Chondrocyte (in vitro differentiated cells): ENCODE data around the gene PCSK9. TPM values are rescaled to one million over a fixed set of nuclear protein-coding genes. Genes with fewer than 3 reads are reported as not detected.

Experiments
- DNase-seq: peaks from one replicate; pipeline ENCODE4 v3.0.0; 2021; ENCODE audit warnings: mixed read lengths, low spot score
- H3K27ac Mint-ChIP-seq: one replicate; pipeline ENCODE4 v1.8.0; 2021; ENCODE audit warnings: mild to moderate bottlenecking, moderate library complexity, mixed read lengths; ENCODE audit not compliant: unreplicated experiment
- H3K27me3 Mint-ChIP-seq: 2 replicates; pipeline ENCODE4 v1.8.0; 2021; ENCODE audit warnings: low read depth, mixed read lengths
- H3K36me3 Mint-ChIP-seq: 2 replicates; pipeline ENCODE4 v1.8.0; 2021; ENCODE audit warnings: low read depth, mixed read lengths
- H3K4me1 Mint-ChIP-seq: 2 replicates; pipeline ENCODE4 v1.8.0; 2021; ENCODE audit warnings: low read depth, mild to moderate bottlenecking, mixed read lengths
- H3K4me3 Mint-ChIP-seq: one replicate; pipeline ENCODE4 v1.8.0; 2021; ENCODE audit warnings: mild to moderate bottlenecking, moderate library complexity, mixed read lengths; ENCODE audit not compliant: unreplicated experiment
- H3K9me3 Mint-ChIP-seq: 2 replicates; pipeline ENCODE4 v1.8.0; 2021; ENCODE audit warnings: low read depth, mixed read lengths
- CTCF ChIP-seq: fragments of 200-600 bp; sonication (generic); IDR thresholded peaks from 2 replicates; pipeline ENCODE4 v1.5.0; 2021; ENCODE audit warnings: antibody characterized with exemption, mild to moderate bottlenecking, moderate library complexity
- total RNA-seq: library from RNA; stranded (reverse); gene quantifications from 3 replicates; pipeline ENCODE4 v1.2.1, GENCODE V29; 2021

PCSK9 gene
- total RNA-seq, 1 donor from 2014 or later = 0.60 TPM

- no peak overlapping the region for H3K4me3 Mint-ChIP-seq
- no peaks in the 10 kb centered on the region for H3K27me3 Mint-ChIP-seq
- DNase-seq = no peak
- peaks cover 21% of the 10 kb centered on the region for H3K36me3 Mint-ChIP-seq
- no peaks in the 10 kb centered on the region for H3K9me3 Mint-ChIP-seq
- peaks cover 26% of the 10 kb centered on the region for H3K4me1 Mint-ChIP-seq
- TF ChIP-seq CTCF = no peak
- H3K27ac Mint-ChIP-seq = no peak overlapping the region
Observed at GRCh38 chr1:55078470-55078869, 39.1 kb downstream of the PCSK9 start.

- DNase-seq = no peak
- peaks cover 26% of the 10 kb centered on the region for H3K4me1 Mint-ChIP-seq
- no peak for TF ChIP-seq CTCF
- H3K4me3 Mint-ChIP-seq = no peak overlapping the region
- H3K27ac Mint-ChIP-seq = no peak overlapping the region
- H3K9me3 Mint-ChIP-seq = no peaks in the 10 kb centered on the region
- no peaks in the 10 kb centered on the region for H3K27me3 Mint-ChIP-seq
- H3K36me3 Mint-ChIP-seq = peaks cover 23% of the 10 kb centered on the region
Observed at GRCh38 chr1:55079651-55080050, 40.3 kb downstream of the PCSK9 start.

GRCh38 chr1:55081188-55081904 is 42.0 kb downstream of the PCSK9 start:
- DNase-seq = no peak
- H3K27me3 Mint-ChIP-seq = no peaks in the 10 kb centered on the region
- H3K9me3 Mint-ChIP-seq = no peaks in the 10 kb centered on the region
- peak overlapping the region; percentile 74 for H3K27ac Mint-ChIP-seq
- TF ChIP-seq CTCF = no peak
- no peak overlapping the region for H3K4me3 Mint-ChIP-seq
- H3K4me1 Mint-ChIP-seq = peaks cover 26% of the 10 kb centered on the region
- peaks cover 22% of the 10 kb centered on the region for H3K36me3 Mint-ChIP-seq

GRCh38 chr1:55081905-55082296 is 42.6 kb downstream of the PCSK9 start:
- H3K27me3 Mint-ChIP-seq = no peaks in the 10 kb centered on the region
- H3K27ac Mint-ChIP-seq = peak overlapping the region; percentile 74

GRCh38 chr1:55084257-55084656 is 44.9 kb downstream of the PCSK9 start:
- peaks cover 31% of the 10 kb centered on the region for H3K36me3 Mint-ChIP-seq
- H3K4me1 Mint-ChIP-seq = peaks cover 33% of the 10 kb centered on the region
- DNase-seq = no peak
- no peak for TF ChIP-seq CTCF
- no peaks in the 10 kb centered on the region for H3K27me3 Mint-ChIP-seq
- H3K27ac Mint-ChIP-seq = no peak overlapping the region
- H3K4me3 Mint-ChIP-seq = no peak overlapping the region
- H3K9me3 Mint-ChIP-seq = no peaks in the 10 kb centered on the region

More at GRCh38 chr1:55081905-55082296, 42.6 kb downstream of the PCSK9 start:
- TF ChIP-seq CTCF = no peak
- Mint-ChIP-seq H3K4me3 (no peak overlapping the region), H3K9me3 (no peaks in the 10 kb centered on the region), H3K4me1 (peaks cover 26% of the 10 kb centered on the region), H3K36me3 (peaks cover 20% of the 10 kb centered on the region)
- DNase-seq = no peak
